Inflammatory macrophage treated with lipopolysaccharide for 1 hour (primary cell): Measurements from ENCODE around the gene GTF3C2.
"Not testable (repeated sequence)": the region's sequence is repeated elsewhere in the genome, so short reads cannot be mapped to it uniquely, and the experiment has no call there.

Source experiments
- DNase-seq, 2 donors: peaks; one replicate each; pipeline ENCODE4 v3.0.0-alpha.2; 2020 to 2022

GTF3C2 gene

GRCh38 chr2:27372937-27373336, 16.4 kb upstream of the GTF3C2 start:
- DNase-seq = no peak

- DNase-seq = peak; percentile 87 to 92
Measured at GRCh38 chr2:27370816-27371620, 14.5 kb upstream of the GTF3C2 start.

- peak; percentile 98 to 100 for DNase-seq
Measured at GRCh38 chr2:27370026-27370815, 13.7 kb upstream of the GTF3C2 start, which contains the start of the genes EIF2B4 and SNX17. EIF2B4 (minus strand) TSS chr2:27370338; CDS start chr2:27370314, 24 bp downstream. SNX17 (plus strand) TSS chr2:27370616; CDS start chr2:27370744, 128 bp downstream.

DNA sequence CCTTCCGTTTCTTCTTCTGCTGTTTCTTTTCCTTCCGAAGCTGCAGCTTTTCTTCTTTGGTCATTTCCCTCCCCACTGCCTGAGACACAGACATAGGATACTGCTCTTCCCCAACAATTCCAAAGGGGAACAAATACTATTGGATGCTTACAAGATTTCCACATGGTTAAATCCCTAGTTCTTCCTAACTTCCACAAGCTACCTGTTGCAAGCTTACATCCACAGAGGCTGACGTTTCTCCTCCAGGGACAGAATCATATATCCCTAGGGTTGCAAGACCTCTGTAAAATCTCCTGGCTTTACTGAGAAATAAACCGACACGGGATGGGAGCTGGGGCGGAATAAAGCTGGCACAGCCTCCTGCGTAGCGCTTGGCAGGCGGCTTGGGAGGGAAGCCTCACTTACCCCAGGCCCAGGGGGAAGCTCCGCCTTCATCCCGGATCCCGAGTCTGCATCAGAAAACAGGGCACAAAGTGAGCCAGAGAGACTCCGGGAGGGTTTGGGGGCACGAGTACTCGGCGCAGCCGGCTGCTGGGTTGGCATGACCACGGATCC, 13.0 kb upstream of the GTF3C2 start:
- DNase-seq = peak in 1 of 2 donors; percentile 31

GRCh38 chr2:27363933-27364332, 7.4 kb upstream of the GTF3C2 start:
- DNase-seq = no peak

GRCh38 chr2:27362678-27363420, 6.3 kb upstream of the GTF3C2 start:
- DNase-seq = no peak

DNA sequence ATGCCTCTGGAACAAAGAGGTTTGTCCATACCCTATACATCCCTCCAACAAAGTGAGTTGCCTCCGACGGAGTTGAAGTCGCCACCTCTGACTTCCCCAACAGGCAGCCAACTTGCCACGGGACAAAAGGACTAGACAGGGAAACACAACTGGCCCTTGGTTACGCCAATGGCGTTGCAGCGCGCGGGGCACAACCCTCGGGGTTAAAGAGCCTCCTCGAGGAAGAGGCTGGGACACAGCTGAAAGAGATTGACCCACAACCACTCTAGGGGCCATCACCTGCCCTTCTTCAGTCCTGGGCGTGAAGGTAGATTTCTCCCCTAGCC, 545 bp downstream of the GTF3C2 start:
- peak; percentile 77 to 80 for DNase-seq

DNA sequence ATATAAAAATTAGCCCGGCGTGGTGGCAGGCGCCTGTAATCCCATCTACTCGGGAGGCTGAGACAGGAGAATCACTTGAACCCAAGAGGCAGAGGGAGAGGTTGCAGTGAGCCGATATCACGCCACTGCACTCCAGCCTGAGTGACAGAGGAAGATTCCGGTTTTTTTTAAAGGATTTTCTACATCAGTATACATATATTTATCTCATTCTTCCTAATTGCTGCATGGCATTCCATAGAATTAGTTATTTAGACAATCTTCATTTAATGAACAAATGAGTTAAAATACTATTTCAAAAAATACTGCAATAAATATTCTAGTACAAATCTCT, 2.0 kb downstream of the GTF3C2 start:
- DNase-seq = no peak

GRCh38 chr2:27353762-27354596, 2.6 kb downstream of the GTF3C2 start:
- DNase-seq = no peak

DNA sequence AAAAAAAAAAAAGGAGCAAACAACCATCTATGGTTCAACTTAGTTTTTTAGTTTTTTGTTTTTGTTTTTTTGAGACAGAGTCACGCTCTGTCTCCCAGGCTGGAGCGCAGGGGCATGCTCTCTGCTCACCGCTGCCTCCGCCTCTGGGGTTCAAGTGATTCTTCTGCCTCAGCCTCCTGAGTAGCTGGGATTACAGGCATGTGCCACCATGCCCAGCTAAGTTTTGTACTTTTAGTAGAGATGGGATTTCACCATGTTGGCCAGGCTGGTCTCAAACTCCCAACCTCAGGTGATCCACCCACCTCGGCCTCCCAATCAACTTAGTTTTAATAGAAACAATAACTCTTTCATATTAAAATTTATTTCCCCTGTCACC, 3.2 kb downstream of the GTF3C2 start:
- DNase-seq = not testable (repeated sequence)

DNA sequence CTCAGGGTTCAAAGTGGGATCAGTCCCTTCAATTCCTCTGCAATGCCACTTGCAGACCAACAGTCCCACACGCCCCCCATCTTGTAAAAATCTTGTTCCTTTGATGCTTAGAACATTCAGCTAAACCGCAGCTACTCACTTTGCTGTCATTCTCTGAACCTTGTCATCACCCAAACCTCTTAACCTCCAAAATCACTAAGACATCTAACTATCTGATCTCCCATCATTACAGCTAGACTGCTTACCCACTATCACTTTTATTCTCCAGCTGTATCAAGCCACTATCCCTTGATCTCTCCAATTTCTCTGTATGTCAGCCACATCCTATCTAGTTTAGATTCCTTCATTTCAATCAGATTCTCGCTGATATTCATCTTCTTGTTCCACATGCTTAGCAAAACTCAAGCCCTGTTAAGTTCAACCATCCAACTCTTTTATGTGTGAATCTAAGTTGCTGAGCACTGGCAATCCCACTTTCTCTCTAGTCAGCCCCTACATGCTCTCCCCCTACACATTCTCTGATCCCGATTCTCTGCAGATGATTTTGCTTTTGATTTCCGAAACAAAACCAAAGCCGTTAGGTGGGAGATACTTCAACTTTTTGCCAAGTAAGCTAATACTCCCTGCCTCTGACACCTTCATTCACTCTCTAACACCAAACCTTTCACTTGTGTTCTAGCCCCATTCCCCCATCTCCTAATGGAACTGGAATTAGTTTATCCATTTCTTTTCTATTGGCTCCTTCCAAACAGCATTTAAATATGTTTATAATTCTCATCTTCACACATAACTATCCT, 4.6 kb downstream of the GTF3C2 start:
- no peak for DNase-seq

DNA sequence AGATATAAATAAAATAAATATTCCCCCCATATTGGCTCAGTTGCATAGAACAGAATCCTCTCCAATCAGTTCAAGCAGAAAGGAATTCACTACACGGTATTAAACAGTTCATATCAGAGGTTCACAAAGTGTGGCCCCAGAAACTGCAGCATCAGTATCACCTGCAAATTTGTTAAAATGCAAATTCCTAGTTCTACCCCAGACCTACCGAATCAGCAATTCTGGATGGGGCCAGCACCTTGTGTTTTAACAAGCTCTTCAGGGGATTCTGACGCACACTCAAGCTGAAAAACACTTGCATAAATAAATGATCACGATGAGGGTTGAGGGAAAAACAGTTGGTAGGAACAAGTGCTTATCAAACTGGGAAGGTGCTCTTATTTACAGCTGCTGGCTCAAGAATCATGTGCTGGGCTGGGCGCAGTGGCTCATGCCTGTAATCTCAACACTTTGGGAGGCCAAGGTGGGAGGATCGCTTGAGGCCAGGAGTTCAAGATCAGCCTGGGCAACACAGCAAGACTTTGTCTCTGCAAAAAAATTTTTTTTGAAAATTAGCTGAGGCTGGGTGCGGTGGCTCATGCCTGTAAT, 6.4 kb downstream of the GTF3C2 start:
- DNase-seq = no peak

- DNase-seq = no peak
Measured at GRCh38 chr2:27347641-27348040, 8.9 kb downstream of the GTF3C2 start.

DNA sequence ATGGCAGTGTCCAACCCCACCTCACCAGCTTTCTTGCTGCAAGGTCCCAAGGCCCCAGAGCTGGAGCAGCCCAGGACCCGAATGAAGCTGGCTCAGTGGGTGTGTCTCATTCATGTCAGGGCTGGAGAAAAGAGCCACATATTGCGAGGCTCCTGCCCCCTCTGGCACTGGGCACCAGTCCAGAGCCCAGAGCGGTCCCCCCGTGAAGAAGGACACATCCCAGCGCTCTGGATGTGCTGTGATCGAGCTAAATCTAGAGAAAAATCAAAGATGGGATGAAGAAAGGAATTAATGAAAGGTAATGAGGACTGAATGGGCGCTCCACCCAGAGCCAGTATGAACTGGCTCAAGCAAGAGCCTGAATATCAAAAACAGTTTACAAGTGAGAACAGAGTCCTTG, 20.4 kb downstream of the GTF3C2 start:
- DNase-seq = no peak

GRCh38 chr2:27335311-27335710, 21.3 kb downstream of the GTF3C2 start:
- DNase-seq = no peak

DNA sequence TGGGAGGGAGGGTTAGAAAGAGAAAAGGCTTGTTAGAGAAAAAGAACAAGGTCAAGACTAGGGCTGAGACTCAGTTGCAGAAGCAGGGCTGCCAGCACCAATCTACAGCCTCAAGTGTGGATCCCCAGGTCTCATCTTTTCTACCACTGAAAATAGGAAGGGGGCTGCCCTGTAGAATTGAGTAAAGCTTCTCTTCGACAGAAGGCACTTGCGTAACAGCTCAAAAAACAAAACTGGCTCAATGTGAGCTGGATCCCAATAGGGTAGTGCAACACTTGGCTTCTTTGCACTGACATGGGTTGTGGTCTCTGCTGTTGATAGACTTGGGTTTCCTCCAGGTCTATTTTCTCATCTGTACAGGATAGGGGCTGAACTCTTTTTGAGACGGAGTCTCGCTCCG, 31.8 kb downstream of the GTF3C2 start:
- no peak for DNase-seq

GRCh38 chr2:27323596-27324285, 32.8 kb downstream of the GTF3C2 start:
- no peak for DNase-seq

- DNase-seq = peak; percentile 84
Measured at GRCh38 chr2:27322766-27323595, 33.6 kb downstream of the GTF3C2 start, which contains the start of gene MPV17. MPV17 (minus strand) TSS chr2:27323097; CDS start chr2:27322517, 580 bp downstream.

GRCh38 chr2:27322301-27322765, 34.2 kb downstream of the GTF3C2 start:
- peak; percentile 35 to 54 for DNase-seq
